Fibroblast of lung (primary cell): ENCODE data around the gene C1orf116. TPM values are rescaled to one million over a fixed set of nuclear protein-coding genes. Genes with fewer than 3 reads are reported as not detected.

ENCODE experiments used
- DNase-seq, 2 donors: peaks; one replicate each; pipeline versions ENCODE4 v3.0.0 to v3.0.0-alpha.2; 2010; ENCODE audit warnings: low read depth in 2 of 2
- H2AFZ ChIP-seq: 2 replicates; pipeline ENCODE4 v1.5.1; 2012; ENCODE audit warnings: low read length, control low read depth, inconsistent platforms
- H3K27ac ChIP-seq: 2 replicates; pipeline ENCODE4 v1.5.1; 2011; ENCODE audit warnings: low read length, control low read depth; ENCODE audit not compliant: insufficient read depth
- H3K27me3 ChIP-seq: 2 replicates; pipeline ENCODE4 v1.5.1; 2011; ENCODE audit warnings: mild to moderate bottlenecking, low read length; ENCODE audit not compliant: control insufficient read depth, insufficient read depth
- H3K36me3 ChIP-seq: 2 replicates; pipeline ENCODE4 v1.5.1; 2011; ENCODE audit warnings: low read length; ENCODE audit not compliant: control insufficient read depth, insufficient read depth
- H3K4me1 ChIP-seq: 2 replicates; pipeline ENCODE4 v1.5.1; 2011; ENCODE audit warnings: low read length; ENCODE audit not compliant: control insufficient read depth, insufficient read depth; ENCODE audit errors: extremely low read depth
- H3K4me2 ChIP-seq: 2 replicates; pipeline ENCODE4 v1.5.1; 2011; ENCODE audit warnings: low read length, control low read depth; ENCODE audit not compliant: insufficient read depth; ENCODE audit errors: extremely low read depth
- H3K4me3 ChIP-seq, 4 experiments: fragments of 200-600 bp in 1 of 4; sonication (generic) in 1 of 4; replicated peaks in 1 of 4; 2 replicates each; pipeline ENCODE4 v1.5.1; 2011 to 2016; ENCODE audit warnings: low read length in 4 of 4, low read depth in 3 of 4, mild to moderate bottlenecking in 3 of 4, control low read depth in 2 of 4, inconsistent platforms in 1 of 4, mixed read lengths in 1 of 4; ENCODE audit not compliant: insufficient read depth in 1 of 4; ENCODE audit errors: control extremely low read depth in 1 of 4
- H3K79me2 ChIP-seq: 2 replicates; pipeline ENCODE4 v1.5.1; 2012; ENCODE audit warnings: mild to moderate bottlenecking, low read length, inconsistent platforms; ENCODE audit not compliant: control insufficient read depth, insufficient read depth
- H3K9ac ChIP-seq: 2 replicates; pipeline ENCODE4 v1.5.1; 2011; ENCODE audit warnings: mild to moderate bottlenecking, low read length, control low read depth; ENCODE audit not compliant: insufficient read depth
- H3K9me3 ChIP-seq: 2 replicates; pipeline ENCODE4 v1.5.1; 2012; ENCODE audit warnings: low read depth, low read length; ENCODE audit not compliant: control insufficient read depth, insufficient read depth
- H4K20me1 ChIP-seq: 2 replicates; pipeline ENCODE4 v1.5.1; 2011; ENCODE audit warnings: low read length; ENCODE audit not compliant: control insufficient read depth, insufficient read depth; ENCODE audit errors: extremely low read depth
- EZH2 ChIP-seq: IDR thresholded peaks from 2 replicates; pipeline ENCODE4 v1.5.1; 2012; ENCODE audit warnings: low read length, control low read depth, mild to moderate bottlenecking; ENCODE audit errors: missing control alignments
- polyA plus RNA-seq, 2 donors: library from polyadenylated mRNA; depleted of rRNA in 1 of 2; stranded (reverse) in 1 of 2; unstranded in 1 of 2; fragments of >200 nt; gene quantifications; 2 replicates each; pipeline ENCODE4 v1.2.1, GENCODE V29; 2011 to 2012; ENCODE audit warnings: missing spikeins in 1 of 2
- total RNA-seq: library from RNA; depleted of rRNA; stranded (reverse); fragments of >200 nt; gene quantifications from 2 replicates; pipeline ENCODE4 v1.2.1, GENCODE V29; 2014
- TF ChIP-seq, protein P1 (sequence below), 2 donors: IDR thresholded peaks in 1 of 2; conservative IDR thresholded peaks in 1 of 2; 1 replicate in 1 of 2; 2 replicates in 1 of 2; pipeline ENCODE4 v1.5.1; 2011 to 2012; ENCODE audit warnings: low read length in 2 of 2, control low read depth in 1 of 2, inconsistent platforms in 1 of 2, low read depth in 1 of 2, mild to moderate bottlenecking in 1 of 2

C1orf116 gene
- total and polyA plus RNA-seq, 2 donors (not counting 1 experiment from before 2014, with no cell fraction given) = 0.06 TPM; not detected in 1

GRCh38 chr1:207069858-207070506, 37.4 kb upstream of the C1orf116 start:
- no peak for DNase-seq
- H3K27me3 ChIP-seq = no peaks in the 10 kb centered on the region
- H3K79me2 ChIP-seq = no peaks in the 10 kb centered on the region
- H3K4me1 ChIP-seq = no peaks in the 10 kb centered on the region
- H3K4me2 ChIP-seq = no peak overlapping the region
- H3K9me3 ChIP-seq = no peaks in the 10 kb centered on the region
- H3K9ac ChIP-seq = no peak overlapping the region
- no peak for TF ChIP-seq EZH2
- TF ChIP-seq, protein P1, sequence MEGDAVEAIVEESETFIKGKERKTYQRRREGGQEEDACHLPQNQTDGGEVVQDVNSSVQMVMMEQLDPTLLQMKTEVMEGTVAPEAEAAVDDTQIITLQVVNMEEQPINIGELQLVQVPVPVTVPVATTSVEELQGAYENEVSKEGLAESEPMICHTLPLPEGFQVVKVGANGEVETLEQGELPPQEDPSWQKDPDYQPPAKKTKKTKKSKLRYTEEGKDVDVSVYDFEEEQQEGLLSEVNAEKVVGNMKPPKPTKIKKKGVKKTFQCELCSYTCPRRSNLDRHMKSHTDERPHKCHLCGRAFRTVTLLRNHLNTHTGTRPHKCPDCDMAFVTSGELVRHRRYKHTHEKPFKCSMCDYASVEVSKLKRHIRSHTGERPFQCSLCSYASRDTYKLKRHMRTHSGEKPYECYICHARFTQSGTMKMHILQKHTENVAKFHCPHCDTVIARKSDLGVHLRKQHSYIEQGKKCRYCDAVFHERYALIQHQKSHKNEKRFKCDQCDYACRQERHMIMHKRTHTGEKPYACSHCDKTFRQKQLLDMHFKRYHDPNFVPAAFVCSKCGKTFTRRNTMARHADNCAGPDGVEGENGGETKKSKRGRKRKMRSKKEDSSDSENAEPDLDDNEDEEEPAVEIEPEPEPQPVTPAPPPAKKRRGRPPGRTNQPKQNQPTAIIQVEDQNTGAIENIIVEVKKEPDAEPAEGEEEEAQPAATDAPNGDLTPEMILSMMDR (conservative IDR thresholded peaks at IDR 0.05 in 1 of 2, IDR thresholded peaks at IDR 0.05 in 1 of 2; ENCODE audit: low read depth in 1 of 2, low read length in 2 of 2) = no peak
- H3K27ac ChIP-seq = no peak overlapping the region
- no peaks in the 10 kb centered on the region for H3K36me3 ChIP-seq
- H2AFZ ChIP-seq = no peak overlapping the region
- H3K4me3 ChIP-seq = no peak overlapping the region
- no peaks in the 10 kb centered on the region for H4K20me1 ChIP-seq

- TF ChIP-seq, protein P1 (conservative IDR thresholded peaks at IDR 0.05 in 1 of 2, IDR thresholded peaks at IDR 0.05 in 1 of 2; ENCODE audit: low read depth in 1 of 2, low read length in 2 of 2) = no peak
- no peak for TF ChIP-seq EZH2
- Histone ChIP-seq H3K4me1 (no peaks in the 10 kb centered on the region), H3K9ac (no peak overlapping the region), H4K20me1 (no peaks in the 10 kb centered on the region), H3K27ac (no peak overlapping the region), H3K4me2 (no peak overlapping the region), H3K36me3 (no peaks in the 10 kb centered on the region), H3K27me3 (no peaks in the 10 kb centered on the region), H3K79me2 (no peaks in the 10 kb centered on the region), H2AFZ (no peak overlapping the region), H3K4me3 (no peak overlapping the region), H3K9me3 (no peaks in the 10 kb centered on the region)
- no peak for DNase-seq
These were observed 36.5 kb upstream of the C1orf116 start for GRCh38 chr1:207069061-207069460.

DNA sequence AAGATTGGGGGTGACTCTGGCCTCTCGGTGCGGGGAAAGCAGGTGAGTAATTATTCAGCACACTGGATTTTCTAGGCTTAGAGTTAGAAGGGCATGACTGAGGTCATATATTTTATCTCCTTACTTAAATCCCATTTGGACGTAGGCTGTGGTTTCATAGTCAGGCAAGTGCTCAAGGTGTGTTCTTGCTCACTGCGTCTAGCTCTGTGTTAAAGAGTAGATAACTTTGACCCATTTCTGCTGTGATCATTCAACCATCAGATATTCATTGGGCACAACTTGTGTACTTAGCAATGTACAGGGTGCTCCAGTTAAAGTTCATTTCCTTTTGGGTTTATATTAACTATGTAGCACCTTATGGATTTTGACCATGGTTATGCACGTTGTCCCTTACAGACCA, 35.1 kb upstream of the C1orf116 start:
- Histone ChIP-seq H3K79me2 (no peaks in the 10 kb centered on the region), H3K9me3 (no peaks in the 10 kb centered on the region), H3K4me1 (no peaks in the 10 kb centered on the region), H3K27ac (no peak overlapping the region), H3K9ac (no peak overlapping the region), H3K27me3 (no peaks in the 10 kb centered on the region), H3K36me3 (no peaks in the 10 kb centered on the region), H4K20me1 (no peaks in the 10 kb centered on the region), H3K4me3 (no peak overlapping the region), H2AFZ (no peak overlapping the region), H3K4me2 (no peak overlapping the region)
- DNase-seq = no peak
- no peak for TF ChIP-seq EZH2
- TF ChIP-seq, protein P1 (conservative IDR thresholded peaks at IDR 0.05 in 1 of 2, IDR thresholded peaks at IDR 0.05 in 1 of 2; ENCODE audit: low read depth in 1 of 2, low read length in 2 of 2) = no peak
